ENCODE measurements around the gene PLXNA4. TPM values are rescaled to one million over a fixed set of nuclear protein-coding genes. Genes with fewer than 3 reads are reported as not detected.

The PLXNA4 gene
- polyA plus RNA-seq, 3 donors from 2014 or later: 0.53 to 1.3 (median 0.56) TPM

GRCh38 chr7:132456418-132456817 lies 119.9 kb downstream of the PLXNA4 start:
- no peak for DNase-seq
- H3K27me3 Mint-ChIP-seq (ENCODE audit: low read depth in 3 of 3): peaks cover under 1 to 20% (median 3%) of the 10 kb centered on the region in 3 donors
- H3K9me3 Mint-ChIP-seq: peaks cover 0 to 1% (median 0%) of the 10 kb centered on the region in 6 donors
- H3K4me3 Mint-ChIP-seq: peak overlapping the region in 1 of 5 donors; percentile 76
- H3K27ac Mint-ChIP-seq: peak overlapping the region in 4 of 6 donors; percentile 67 to 99 (median 88)
- H3K36me3 Mint-ChIP-seq: no peaks in the 10 kb centered on the region
- H3K4me1 Mint-ChIP-seq: peaks cover 74 to 81% of the 10 kb centered on the region in 2 donors

- Mint-ChIP-seq H3K4me3 (peak overlapping the region; percentile 64 to 86 (median 76)), H3K36me3 (no peaks in the 10 kb centered on the region), H3K27ac (peak overlapping the region; percentile 89 to 99 (median 94)), H3K4me1 (peaks cover 74 to 81% of the 10 kb centered on the region in 2 donors), H3K27me3 (ENCODE audit: low read depth in 3 of 3) (peaks cover 3 to 19% (median 4%) of the 10 kb centered on the region in 3 donors), H3K9me3 (peaks cover 0 to 1% (median 0%) of the 10 kb centered on the region in 6 donors)
- DNase-seq: peak; percentile 71 to 77 (median 74)
Observed at GRCh38 chr7:132455378-132455777, 120.9 kb downstream of the PLXNA4 start.

GRCh38 chr7:132453826-132454225 lies 122.4 kb downstream of the PLXNA4 start:
- peaks cover 4 to 19% (median 12%) of the 10 kb centered on the region in 3 donors for H3K27me3 Mint-ChIP-seq (ENCODE audit: low read depth in 3 of 3)
- H3K4me1 Mint-ChIP-seq: peaks cover 85 to 96% of the 10 kb centered on the region in 2 donors
- H3K4me3 Mint-ChIP-seq: peak overlapping the region; percentile 64 to 86 (median 76)
- H3K36me3 Mint-ChIP-seq: no peaks in the 10 kb centered on the region
- peaks cover 0 to 1% (median 0%) of the 10 kb centered on the region in 6 donors for H3K9me3 Mint-ChIP-seq
- DNase-seq: peak; percentile 74 to 82 (median 80)
- H3K27ac Mint-ChIP-seq: peak overlapping the region; percentile 89 to 99 (median 94)

- Mint-ChIP-seq H3K9me3 (no peaks in the 10 kb centered on the region), H3K4me3 (peak overlapping the region; percentile 66 to 86 (median 68)), H3K27me3 (ENCODE audit: low read depth in 3 of 3) (peaks cover 4 to 19% (median 11%) of the 10 kb centered on the region in 3 donors), H3K27ac (peak overlapping the region; percentile 89 to 99 (median 94)), H3K36me3 (peaks cover 0 to 3% (median 0%) of the 10 kb centered on the region in 3 donors), H3K4me1 (peaks cover 89 to 97% of the 10 kb centered on the region in 2 donors)
- peak; percentile 88 to 90 (median 89) for DNase-seq
Observed at GRCh38 chr7:132451161-132451560, 125.1 kb downstream of the PLXNA4 start.

GRCh38 chr7:132450696-132451095 lies 125.6 kb downstream of the PLXNA4 start:
- no peaks in the 10 kb centered on the region for H3K9me3 Mint-ChIP-seq
- H3K4me1 Mint-ChIP-seq: peaks cover 90 to 97% of the 10 kb centered on the region in 2 donors
- peaks cover 4 to 19% (median 11%) of the 10 kb centered on the region in 3 donors for H3K27me3 Mint-ChIP-seq (ENCODE audit: low read depth in 3 of 3)
- no peak for DNase-seq
- peaks cover 0 to 3% (median 0%) of the 10 kb centered on the region in 3 donors for H3K36me3 Mint-ChIP-seq
- peak overlapping the region; percentile 89 to 99 (median 94) for H3K27ac Mint-ChIP-seq
- H3K4me3 Mint-ChIP-seq: peak overlapping the region; percentile 66 to 86 (median 68)

- H3K4me1 Mint-ChIP-seq: peaks cover 90 to 97% of the 10 kb centered on the region in 2 donors
- H3K9me3 Mint-ChIP-seq: no peaks in the 10 kb centered on the region
- peaks cover 0 to 5% (median 0%) of the 10 kb centered on the region in 3 donors for H3K36me3 Mint-ChIP-seq
- peak overlapping the region; percentile 89 to 99 (median 94) for H3K27ac Mint-ChIP-seq
- H3K27me3 Mint-ChIP-seq (ENCODE audit: low read depth in 3 of 3): peaks cover 4 to 16% (median 12%) of the 10 kb centered on the region in 3 donors
- peak overlapping the region; percentile 66 to 86 (median 68) for H3K4me3 Mint-ChIP-seq
- DNase-seq: peak in 2 of 3 donors; percentile 42 to 51
Observed at GRCh38 chr7:132450188-132450587, 126.1 kb downstream of the PLXNA4 start.

GRCh38 chr7:132446666-132447278 lies 129.5 kb downstream of the PLXNA4 start:
- no peak overlapping the region for H3K4me3 Mint-ChIP-seq
- no peak for DNase-seq

GRCh38 chr7:132446260-132446659 lies 130.0 kb downstream of the PLXNA4 start:
- no peaks in the 10 kb centered on the region for H3K9me3 Mint-ChIP-seq
- peak overlapping the region in 5 of 6 donors; percentile 2 to 82 (median 24) for H3K27ac Mint-ChIP-seq
- H3K4me1 Mint-ChIP-seq: peaks cover 78 to 90% of the 10 kb centered on the region in 2 donors
- no peak for DNase-seq
- H3K27me3 Mint-ChIP-seq (ENCODE audit: low read depth in 3 of 3): peaks cover 2 to 13% (median 4%) of the 10 kb centered on the region in 3 donors
- H3K36me3 Mint-ChIP-seq: peaks cover 0 to 14% (median 0%) of the 10 kb centered on the region in 3 donors
- no peak overlapping the region for H3K4me3 Mint-ChIP-seq

More at GRCh38 chr7:132446666-132447278, 129.5 kb downstream of the PLXNA4 start:
- Mint-ChIP-seq H3K27me3 (ENCODE audit: low read depth in 3 of 3) (peaks cover 4 to 13% (median 7%) of the 10 kb centered on the region in 3 donors), H3K9me3 (no peaks in the 10 kb centered on the region), H3K4me1 (peaks cover 79 to 90% of the 10 kb centered on the region in 2 donors), H3K36me3 (peaks cover 0 to 14% (median 0%) of the 10 kb centered on the region in 3 donors), H3K27ac (peak overlapping the region; percentile 2 to 82 (median 20))

- Mint-ChIP-seq H3K9me3 (no peaks in the 10 kb centered on the region), H3K36me3 (peaks cover 0 to 14% (median 0%) of the 10 kb centered on the region in 3 donors), H3K27ac (peak overlapping the region in 2 of 6 donors; percentile 9 to 84), H3K27me3 (ENCODE audit: low read depth in 3 of 3) (peaks cover 0 to 3% (median 2%) of the 10 kb centered on the region in 3 donors), H3K4me1 (peaks cover 75 to 90% of the 10 kb centered on the region in 2 donors), H3K4me3 (peak overlapping the region in 1 of 5 donors; percentile 26)
- DNase-seq: no peak
Observed at GRCh38 chr7:132443761-132444520, 132.3 kb downstream of the PLXNA4 start.

GRCh38 chr7:132441935-132442334 lies 134.3 kb downstream of the PLXNA4 start:
- peak in 1 of 3 donors; percentile 16 for DNase-seq
- peak overlapping the region in 5 of 6 donors; percentile 1 to 63 (median 24) for H3K27ac Mint-ChIP-seq
- H3K4me1 Mint-ChIP-seq: peaks cover 79 to 92% of the 10 kb centered on the region in 2 donors

GRCh38 chr7:132440151-132440550 lies 136.1 kb downstream of the PLXNA4 start:
- peak overlapping the region in 1 of 5 donors; percentile 27 for H3K4me3 Mint-ChIP-seq
- DNase-seq: no peak
- no peaks in the 10 kb centered on the region for H3K9me3 Mint-ChIP-seq
- peak overlapping the region in 5 of 6 donors; percentile 45 to 84 (median 81) for H3K27ac Mint-ChIP-seq
- H3K36me3 Mint-ChIP-seq: peaks cover 0 to 9% (median 0%) of the 10 kb centered on the region in 3 donors
- H3K4me1 Mint-ChIP-seq: peaks cover 80 to 92% of the 10 kb centered on the region in 2 donors
- H3K27me3 Mint-ChIP-seq (ENCODE audit: low read depth in 3 of 3): peaks cover 1 to 11% (median 5%) of the 10 kb centered on the region in 3 donors

More at GRCh38 chr7:132441935-132442334, 134.3 kb downstream of the PLXNA4 start:
- Mint-ChIP-seq H3K27me3 (ENCODE audit: low read depth in 3 of 3) (peaks cover 3 to 8% (median 4%) of the 10 kb centered on the region in 3 donors), H3K9me3 (no peaks in the 10 kb centered on the region), H3K4me3 (no peak overlapping the region), H3K36me3 (peaks cover 0 to 11% (median 0%) of the 10 kb centered on the region in 3 donors)

GRCh38 chr7:132438926-132439325 lies 137.3 kb downstream of the PLXNA4 start:
- Mint-ChIP-seq H3K27ac (peak overlapping the region in 3 of 6 donors; percentile 52 to 84 (median 84)), H3K27me3 (ENCODE audit: low read depth in 3 of 3) (peaks cover 0 to 16% (median 10%) of the 10 kb centered on the region in 3 donors), H3K4me1 (peaks cover 87 to 99% of the 10 kb centered on the region in 2 donors), H3K9me3 (no peaks in the 10 kb centered on the region), H3K36me3 (peaks cover 0 to 4% (median 0%) of the 10 kb centered on the region in 3 donors), H3K4me3 (no peak overlapping the region)
- DNase-seq: no peak

GRCh38 chr7:132437730-132438129 lies 138.5 kb downstream of the PLXNA4 start:
- peaks cover 89 to 100% of the 10 kb centered on the region in 2 donors for H3K4me1 Mint-ChIP-seq
- H3K27ac Mint-ChIP-seq: peak overlapping the region; percentile 85 to 98 (median 90)
- DNase-seq: peak; percentile 58 to 69 (median 64)
- H3K27me3 Mint-ChIP-seq (ENCODE audit: low read depth in 3 of 3): peaks cover 0 to 14% (median 10%) of the 10 kb centered on the region in 3 donors
- H3K36me3 Mint-ChIP-seq: no peaks in the 10 kb centered on the region
- H3K9me3 Mint-ChIP-seq: no peaks in the 10 kb centered on the region
- H3K4me3 Mint-ChIP-seq: peak overlapping the region; percentile 46 to 70 (median 62)

Measured in immature natural killer cell (primary cell).